ENCODE data around the gene PRKCE.

PRKCE gene

DNA sequence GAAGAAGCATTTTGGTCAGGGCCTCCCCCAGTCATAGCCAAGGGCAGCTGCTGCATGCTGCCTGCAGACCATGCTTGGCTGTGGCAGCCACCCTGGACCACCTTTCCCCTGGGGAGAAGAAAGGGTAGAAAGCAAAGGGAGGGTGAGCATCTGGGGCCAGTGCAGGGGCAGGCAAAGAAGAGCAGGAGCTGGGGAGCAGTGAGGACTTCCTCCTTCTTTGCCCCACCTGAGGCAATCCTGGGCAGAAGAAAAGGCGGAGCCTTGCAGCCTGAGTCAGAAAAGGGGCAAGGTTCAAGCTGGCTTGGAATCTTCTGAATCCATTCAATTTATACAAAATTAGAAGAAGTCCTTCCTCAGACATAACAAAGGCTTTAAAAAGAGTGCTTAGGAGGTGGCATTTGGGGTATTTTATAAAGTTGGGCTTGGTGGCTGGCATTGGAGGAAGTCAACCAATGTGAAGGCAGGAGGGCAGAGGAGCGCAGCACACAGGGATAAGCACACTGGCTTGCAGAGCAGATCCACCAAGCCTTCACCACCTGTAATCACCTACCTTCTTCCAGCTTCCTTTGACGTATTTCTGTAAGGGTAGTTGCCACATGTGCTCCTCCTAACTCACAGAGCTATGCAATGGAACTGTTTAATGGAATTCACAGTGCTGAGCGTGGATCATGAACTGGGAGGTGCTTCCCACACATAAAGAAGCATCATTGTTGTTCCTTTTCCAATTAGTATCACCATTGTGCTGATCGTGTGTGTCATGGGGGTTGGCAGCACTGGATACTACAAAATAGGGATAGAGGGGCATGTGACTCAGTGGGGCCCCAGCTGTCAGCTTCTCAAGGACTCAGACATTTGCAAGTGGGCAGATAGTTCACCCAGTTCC is 491.3 kb downstream of the PRKCE start:
- DNase-seq: no peak

GRCh38 chr2:46143429-46144132 is 492.1 kb downstream of the PRKCE start:
- DNase-seq: no peak

DNA sequence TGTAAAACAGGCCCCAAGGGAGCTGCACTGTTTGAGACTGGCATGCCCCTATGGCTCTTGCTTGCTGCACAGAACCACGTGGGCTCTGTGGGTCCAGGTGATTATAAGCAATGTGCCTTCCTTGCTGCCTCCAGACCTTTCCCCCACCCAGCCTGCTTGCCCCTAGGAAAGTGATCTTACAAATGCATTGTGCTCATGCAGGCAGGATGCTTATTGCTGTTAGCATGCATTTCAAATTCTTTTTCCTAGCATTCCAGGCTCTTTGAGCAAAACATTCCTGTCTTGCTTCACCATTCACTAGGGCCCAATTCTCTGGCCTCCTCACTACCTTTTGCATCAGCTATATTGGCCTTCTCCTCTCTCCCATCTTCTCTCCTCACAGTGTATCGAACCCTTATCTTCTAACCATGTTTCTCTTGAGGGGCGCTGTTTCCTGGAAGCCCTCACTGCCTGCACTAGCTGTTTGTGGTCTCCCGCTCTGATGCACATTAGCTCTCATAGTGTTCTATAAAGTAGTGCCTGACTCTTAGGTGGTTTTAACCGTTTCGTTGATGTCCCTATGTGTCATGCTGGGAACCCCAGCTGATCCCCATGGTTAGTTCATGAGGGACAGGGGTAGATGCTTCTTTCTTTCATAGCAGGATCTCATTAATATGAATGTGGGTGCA is 492.8 kb downstream of the PRKCE start:
- DNase-seq: no peak

GRCh38 chr2:46145017-46145416 is 493.5 kb downstream of the PRKCE start:
- DNase-seq: no peak

- no peak for DNase-seq
Observed at GRCh38 chr2:46145840-46146239, 494.4 kb downstream of the PRKCE start.

GRCh38 chr2:46146866-46147502 is 495.5 kb downstream of the PRKCE start:
- no peak for DNase-seq

DNA sequence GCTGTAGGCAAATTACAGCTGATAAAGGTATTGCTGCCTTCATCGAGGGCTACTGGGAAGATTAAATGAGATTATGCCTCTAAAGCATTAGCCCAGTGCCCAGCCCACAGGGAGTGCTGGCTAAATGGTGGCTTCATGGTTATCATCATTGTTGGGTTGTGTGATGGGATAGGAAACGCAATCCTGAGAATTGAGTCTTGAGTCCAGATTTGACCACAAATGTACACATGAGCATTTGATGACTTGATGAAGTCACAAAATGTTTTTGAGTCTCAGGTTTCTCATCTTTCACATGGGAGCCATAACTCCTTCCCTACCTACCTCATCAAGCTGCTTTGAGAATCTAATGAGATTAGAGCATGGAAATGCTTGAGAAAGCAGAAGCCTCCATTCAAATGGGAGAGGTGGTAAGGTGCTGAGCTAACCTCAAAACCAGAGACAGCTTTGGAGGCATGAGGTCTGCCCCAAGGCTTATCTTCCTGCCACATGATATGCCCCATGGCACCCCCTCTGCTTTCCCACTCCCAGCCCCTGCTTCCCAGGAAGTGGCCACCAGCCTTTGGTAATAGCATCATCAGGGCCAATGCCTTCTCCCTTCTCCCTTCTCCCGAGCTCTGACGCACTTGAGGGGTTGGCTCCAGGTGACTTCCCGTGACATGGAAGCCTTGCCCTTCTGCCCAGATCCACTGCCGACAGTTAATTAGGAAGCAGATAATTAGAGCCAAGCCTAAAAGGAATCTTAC is 496.3 kb downstream of the PRKCE start:
- DNase-seq: no peak

DNA sequence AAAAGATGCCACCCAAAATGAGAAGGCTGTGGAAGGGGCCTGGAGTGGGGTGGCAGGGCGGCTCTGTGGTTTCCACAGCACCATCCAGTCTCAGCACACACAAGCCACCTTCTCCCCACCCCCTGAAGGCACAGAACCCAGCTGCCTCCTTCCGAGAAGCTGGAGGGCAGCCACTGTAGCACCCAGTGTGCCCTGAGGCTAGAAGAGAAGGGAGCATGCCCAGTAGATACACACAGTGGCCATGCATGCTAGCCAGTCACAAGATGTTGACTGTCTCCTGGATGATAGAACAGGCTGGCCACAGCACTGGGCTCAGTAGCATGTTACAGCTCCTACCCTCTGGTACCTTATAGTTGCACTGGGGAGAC is 496.9 kb downstream of the PRKCE start:
- DNase-seq: no peak

- DNase-seq: no peak
Observed at GRCh38 chr2:46150445-46150955, 499.0 kb downstream of the PRKCE start.

GRCh38 chr2:46151577-46151976 is 500.1 kb downstream of the PRKCE start:
- no peak for DNase-seq

DNA sequence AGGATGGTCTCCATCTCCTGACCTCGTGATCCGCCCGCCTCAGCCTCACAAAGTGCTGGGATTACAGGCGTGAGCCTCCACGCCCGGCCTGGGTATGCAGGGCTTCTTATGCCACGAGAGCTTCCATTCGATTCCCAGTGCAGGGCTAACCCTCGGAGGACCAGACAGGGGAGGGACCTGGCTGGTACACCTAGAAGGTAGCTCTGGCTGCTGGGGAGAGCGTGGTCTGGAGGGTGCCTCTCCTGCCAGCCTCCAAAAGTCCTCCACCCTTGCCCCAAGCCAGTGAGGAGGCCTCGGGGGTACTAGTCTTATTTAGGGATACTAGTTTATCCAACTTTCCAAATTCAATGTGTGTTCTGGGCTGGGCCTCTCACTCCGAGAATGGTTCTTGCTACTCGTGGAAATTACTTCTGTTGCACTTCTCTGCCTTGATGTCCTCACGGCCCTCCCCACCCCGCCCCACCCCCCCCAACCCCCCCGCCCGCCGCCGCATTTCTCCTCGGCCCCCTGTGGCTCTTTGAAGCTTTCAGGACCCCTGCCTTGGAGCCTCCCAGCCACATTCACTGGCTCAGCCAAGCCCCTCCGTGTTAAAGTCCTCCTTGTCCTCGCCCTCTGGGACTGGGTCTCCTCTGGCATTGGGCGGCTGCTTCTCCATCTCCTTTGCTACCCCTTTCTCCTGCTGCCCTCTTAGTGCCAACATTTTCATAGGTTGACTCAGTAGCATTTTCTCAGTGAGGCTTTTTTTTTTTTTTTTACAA is 502.7 kb downstream of the PRKCE start:
- DNase-seq: no peak

DNA sequence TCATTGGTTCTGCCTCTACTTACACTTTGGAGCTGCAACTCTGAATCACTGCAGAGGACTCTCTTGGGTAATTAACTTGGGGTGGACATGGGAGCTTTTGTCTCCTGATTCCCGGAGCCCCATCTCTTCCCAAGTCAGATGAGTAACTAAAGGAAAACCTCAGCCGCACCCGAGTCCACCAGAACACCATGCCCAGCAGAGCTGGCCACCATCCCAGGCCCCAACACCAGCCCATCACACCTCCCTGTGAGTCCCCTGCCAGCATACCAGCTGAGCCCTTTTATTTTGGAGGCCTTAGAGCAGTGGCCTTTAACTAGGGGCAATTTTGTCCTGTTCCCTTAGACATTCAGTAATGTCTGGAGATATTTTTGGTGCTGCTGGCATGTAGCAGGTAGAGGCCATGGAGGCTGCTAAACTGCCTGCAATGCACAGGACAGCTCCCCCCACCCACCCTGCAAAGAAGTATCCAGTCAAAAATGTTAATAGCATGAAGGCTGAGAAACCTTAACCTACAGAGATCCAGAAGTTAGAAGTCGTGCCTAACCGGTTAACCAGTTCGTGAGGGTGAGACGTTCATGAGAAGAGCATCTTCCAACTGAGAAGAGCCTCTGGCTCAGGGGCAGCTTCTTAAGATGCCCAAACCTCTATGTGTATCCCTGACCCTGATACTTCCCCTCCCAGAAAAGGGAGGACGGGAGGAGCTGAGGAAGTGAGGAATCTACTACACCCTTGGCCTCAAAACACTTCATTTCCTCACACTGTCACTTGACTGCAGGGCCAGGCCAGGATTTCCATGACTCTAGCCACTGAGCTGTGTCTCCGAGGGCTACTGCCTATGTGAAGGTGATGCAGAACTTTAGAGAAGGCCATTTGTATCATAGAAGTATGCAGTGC is 505.8 kb downstream of the PRKCE start:
- no peak for DNase-seq

DNA sequence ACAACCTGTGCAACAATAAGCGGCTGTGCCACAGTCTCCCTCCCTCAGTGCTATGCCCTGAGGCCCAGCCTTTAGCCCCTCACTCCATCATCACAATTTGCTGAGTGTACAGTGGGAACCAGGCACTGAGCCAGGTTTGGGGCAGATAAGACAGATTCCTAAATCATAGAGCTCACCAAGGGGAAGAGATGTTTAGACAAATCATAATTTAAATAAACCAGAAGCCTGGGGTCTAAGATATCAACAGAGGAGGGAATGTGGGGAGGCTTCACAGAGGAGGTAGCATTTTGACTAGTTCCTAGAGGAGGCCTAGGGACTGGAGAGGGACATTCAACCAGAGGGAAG is 506.5 kb downstream of the PRKCE start:
- no peak for DNase-seq

GRCh38 chr2:46158661-46159060 is 507.2 kb downstream of the PRKCE start:
- DNase-seq: no peak

DNA sequence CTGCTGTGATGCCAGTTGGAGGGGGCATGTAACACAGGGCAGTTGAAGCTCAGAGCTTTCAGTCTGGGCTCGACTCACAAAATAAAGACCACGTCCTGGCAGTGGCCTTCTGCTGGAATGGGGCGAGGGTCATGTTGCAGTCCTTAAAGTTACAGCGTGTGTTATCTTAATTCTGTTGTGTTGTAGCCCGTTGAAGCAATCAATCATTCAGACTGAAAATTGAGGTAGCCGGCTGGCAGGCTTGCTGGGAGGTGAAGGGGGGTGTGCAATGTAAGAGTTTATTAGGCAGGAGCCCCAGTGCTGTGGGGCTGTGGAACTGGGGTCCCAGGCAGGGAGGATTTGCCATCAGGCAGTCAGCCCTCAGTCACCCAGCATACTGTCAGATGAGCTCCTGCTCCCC is 508.9 kb downstream of the PRKCE start:
- DNase-seq: no peak

- no peak for DNase-seq
Observed at GRCh38 chr2:46161315-46161714, 509.8 kb downstream of the PRKCE start.

DNA sequence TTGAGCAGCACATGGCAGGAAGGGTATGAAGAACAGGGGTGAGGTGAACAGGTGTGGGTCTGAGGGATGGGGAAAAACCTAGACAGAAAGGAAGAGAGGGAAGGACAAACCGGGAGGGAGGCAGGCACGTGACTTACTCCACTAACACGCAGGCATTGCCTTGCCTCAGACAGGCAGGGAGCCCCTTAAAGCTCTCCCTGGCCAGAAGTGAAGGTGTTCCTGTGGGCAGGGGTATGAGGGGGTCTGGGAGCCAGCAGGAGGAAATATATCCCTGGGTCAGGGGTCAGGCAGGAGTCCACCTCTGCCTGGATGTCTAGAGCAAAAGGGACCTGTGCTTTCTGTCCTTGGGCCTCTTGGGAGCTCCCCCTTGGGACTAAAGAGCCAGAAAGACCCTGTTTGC is 510.4 kb downstream of the PRKCE start:
- no peak for DNase-seq

DNA sequence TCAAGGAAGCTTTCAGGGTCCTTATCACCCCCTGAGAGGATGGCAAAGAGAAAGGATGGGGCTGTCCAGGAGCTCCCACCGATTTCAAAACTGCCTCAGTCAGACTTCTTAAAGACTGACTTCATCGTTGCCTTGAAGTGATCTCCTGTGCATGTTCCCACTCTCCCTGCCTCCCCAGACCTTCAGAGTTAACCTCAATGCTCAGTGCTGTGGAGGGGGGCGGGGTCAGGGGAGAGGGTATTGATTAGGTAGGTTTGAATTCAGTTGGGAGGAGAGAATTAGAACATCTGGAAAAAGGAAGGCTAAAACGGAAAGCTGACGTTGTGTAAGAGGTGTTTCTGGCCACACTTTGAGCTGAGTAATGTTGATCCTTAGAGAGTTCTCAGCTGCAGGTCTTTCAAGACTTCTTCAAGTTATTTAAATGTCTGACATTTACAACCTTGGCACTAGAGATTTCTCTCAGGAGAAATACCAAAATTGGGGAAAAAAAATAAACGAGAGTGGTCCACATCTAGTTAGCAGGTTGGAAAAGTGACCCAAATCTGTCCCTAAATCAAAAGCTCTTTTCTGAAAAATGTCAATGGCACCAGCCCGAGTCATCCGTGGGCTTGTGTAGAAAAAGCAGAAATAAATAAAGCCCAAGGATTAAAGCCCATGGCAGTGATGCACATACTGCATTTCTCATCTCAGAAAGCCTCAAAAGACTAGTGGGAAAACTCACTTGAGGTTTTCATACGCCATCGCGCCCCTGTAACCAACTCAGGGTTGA is 511.0 kb downstream of the PRKCE start:
- no peak for DNase-seq

DNA sequence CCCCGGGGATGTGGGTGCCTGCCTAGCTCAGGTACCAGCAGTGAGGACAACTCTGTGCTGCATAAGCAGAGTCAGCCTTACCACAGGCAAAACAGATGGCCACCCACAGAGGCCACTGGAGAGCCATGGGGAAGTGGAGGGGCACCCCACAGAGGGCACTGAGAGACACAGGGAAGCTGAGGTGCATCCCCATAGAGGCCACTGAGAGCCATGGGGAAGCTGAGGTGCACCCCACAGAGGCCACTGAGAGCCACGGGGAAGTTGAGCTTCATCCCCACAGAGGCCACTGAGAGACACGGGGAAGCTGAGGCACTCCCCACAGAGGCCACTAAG is 511.6 kb downstream of the PRKCE start:
- DNase-seq: no peak
